Measurements from ENCODE around the gene ARAP3.
A peak's percentile ranks its signal among the peaks of the same experiment; 100 is the strongest.
"Not testable (repeated sequence)": the region's sequence is repeated elsewhere in the genome, so short reads cannot be mapped to it uniquely, and the experiment has no call there.

ARAP3 gene

GRCh38 chr5:141681695-141682641 is at the start of gene ARAP3:
ARAP3 (minus strand) TSS chr5:141682230; CDS start chr5:141680486, 1,744 bp downstream.
- DNase-seq, result peak in 1 of 2 donors; percentile 41

GRCh38 chr5:141729387-141730006 is 47.5 kb upstream of the ARAP3 start:
- no peak for DNase-seq

- no peak for DNase-seq
These were observed 43.9 kb upstream of the ARAP3 start for GRCh38 chr5:141725891-141726290.

GRCh38 chr5:141725174-141725573 is 43.1 kb upstream of the ARAP3 start:
- DNase-seq, result not testable (repeated sequence)

- no peak for DNase-seq
These were observed 40.2 kb upstream of the ARAP3 start for GRCh38 chr5:141722266-141722665.

- no peak for DNase-seq
These were observed 35.0 kb upstream of the ARAP3 start for GRCh38 chr5:141717043-141717442.

- no peak for DNase-seq
These were observed 34.4 kb upstream of the ARAP3 start for GRCh38 chr5:141716468-141716867.

GRCh38 chr5:141716009-141716408 is 34.0 kb upstream of the ARAP3 start:
- DNase-seq, result no peak

- DNase-seq, result no peak
These were observed 33.4 kb upstream of the ARAP3 start for GRCh38 chr5:141715346-141715905.

GRCh38 chr5:141714542-141715310 is 32.7 kb upstream of the ARAP3 start:
- no peak for DNase-seq

- DNase-seq, result no peak
These were observed 31.7 kb upstream of the ARAP3 start for GRCh38 chr5:141713616-141714309.

- DNase-seq, result no peak
These were observed 29.7 kb upstream of the ARAP3 start for GRCh38 chr5:141711687-141712086.

- no peak for DNase-seq
These were observed 27.8 kb upstream of the ARAP3 start for GRCh38 chr5:141709699-141710267.

GRCh38 chr5:141708016-141708415 is 26.0 kb upstream of the ARAP3 start:
- no peak for DNase-seq

GRCh38 chr5:141707510-141707909 is 25.5 kb upstream of the ARAP3 start:
- no peak for DNase-seq

- no peak for DNase-seq
These were observed 24.1 kb upstream of the ARAP3 start for GRCh38 chr5:141706121-141706520.

- no peak for DNase-seq
These were observed 23.4 kb upstream of the ARAP3 start for GRCh38 chr5:141705469-141705868.

GRCh38 chr5:141704782-141705297 is 22.8 kb upstream of the ARAP3 start:
- DNase-seq, result no peak

- DNase-seq, result no peak
These were observed 21.1 kb upstream of the ARAP3 start for GRCh38 chr5:141703133-141703561.

GRCh38 chr5:141701360-141702119 is 19.5 kb upstream of the ARAP3 start:
- no peak for DNase-seq

GRCh38 chr5:141697586-141697985 is 15.6 kb upstream of the ARAP3 start:
- no peak for DNase-seq

Measured in activated CD4-positive, alpha-beta T cell treated with anti-CD3 and anti-CD28 coated beads for 4 hours (primary cell).